ENCODE results near the gene GOLGA6L24.
"Not testable (repeated sequence)": the region's sequence is repeated elsewhere in the genome, so short reads cannot be mapped to it uniquely, and the experiment has no call there.

Gene GOLGA6L24

DNA sequence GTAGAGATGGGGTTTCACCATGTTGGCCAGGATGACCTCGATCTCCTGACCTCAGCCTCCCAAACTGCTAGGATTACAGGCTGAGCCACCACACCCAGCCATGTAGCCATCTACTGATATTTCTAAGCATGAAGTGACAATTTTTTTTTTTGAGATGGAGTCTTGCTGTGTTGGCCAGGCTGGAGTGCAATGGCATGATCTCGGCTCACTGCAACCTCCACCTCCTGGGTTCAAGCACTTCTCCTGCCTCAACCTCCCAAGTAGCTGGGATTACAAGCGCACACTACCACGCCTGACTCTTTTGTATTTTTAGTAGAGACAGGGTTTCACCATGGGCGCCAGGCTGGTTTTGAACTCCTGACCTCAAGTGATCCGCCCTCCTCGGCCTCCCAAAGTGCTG lies 40.9 kb downstream of the GOLGA6L24 start:
- not testable (repeated sequence) for H3K27ac Mint-ChIP-seq (ENCODE audit: low read depth); ATAC-seq (replicated peaks; ENCODE audit: extremely low read depth, poor library complexity, severe bottlenecking); H3K9me3 Mint-ChIP-seq; H3K27me3 Mint-ChIP-seq; DNase-seq (ENCODE audit: low spot score in 2 of 2); H3K4me3 Mint-ChIP-seq
- H3K36me3 Mint-ChIP-seq (ENCODE audit: insufficient read depth): peaks cover 12% of the 10 kb centered on the region
- H3K4me1 Mint-ChIP-seq: peaks cover 20% of the 10 kb centered on the region

DNA sequence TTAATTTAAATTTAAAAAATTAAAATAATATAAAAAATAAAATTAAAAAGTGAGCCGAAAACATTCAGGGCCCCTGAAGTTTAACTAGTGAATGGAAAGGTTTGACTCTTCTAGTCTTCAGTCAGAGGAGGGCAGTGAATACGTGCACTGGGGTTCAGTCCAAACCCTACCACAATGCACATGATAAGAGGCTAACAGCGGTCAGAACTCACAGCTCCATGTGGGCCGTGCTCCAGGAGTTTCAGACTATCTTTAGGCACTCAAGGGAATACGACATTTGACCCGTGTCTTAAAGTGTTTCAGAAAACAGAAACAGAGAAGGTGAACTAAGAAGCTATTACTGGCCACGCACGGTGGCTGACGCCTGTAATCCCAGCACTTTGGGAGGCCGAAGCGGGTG lies 47.4 kb downstream of the GOLGA6L24 start:
- not testable (repeated sequence) for H3K9me3 Mint-ChIP-seq; H3K4me1 Mint-ChIP-seq; H3K27me3 Mint-ChIP-seq; DNase-seq (ENCODE audit: low spot score in 2 of 2); H3K4me3 Mint-ChIP-seq; ATAC-seq (replicated peaks; ENCODE audit: extremely low read depth, poor library complexity, severe bottlenecking); H3K36me3 Mint-ChIP-seq (ENCODE audit: insufficient read depth); H3K27ac Mint-ChIP-seq (ENCODE audit: low read depth)

DNA sequence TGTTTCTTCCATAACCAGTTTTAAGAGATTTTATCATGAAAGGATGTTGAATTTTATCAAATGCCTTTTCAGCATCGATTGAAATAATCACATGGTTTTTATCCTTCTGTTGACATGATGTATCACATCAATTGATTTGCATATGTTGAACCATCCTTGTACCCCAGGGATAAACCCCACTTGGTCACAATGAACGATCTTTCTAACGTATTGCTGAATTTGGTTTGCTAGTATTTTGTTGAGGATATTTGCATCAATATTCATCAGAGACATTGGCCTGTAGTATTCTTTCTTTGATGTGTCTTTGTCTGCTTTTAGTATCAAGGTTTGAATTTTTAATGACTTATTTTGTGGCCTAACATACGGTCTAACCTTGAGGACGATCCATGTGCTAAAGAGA lies 49.2 kb downstream of the GOLGA6L24 start:
- not testable (repeated sequence) for H3K9me3 Mint-ChIP-seq; H3K36me3 Mint-ChIP-seq (ENCODE audit: insufficient read depth); H3K27me3 Mint-ChIP-seq; H3K27ac Mint-ChIP-seq (ENCODE audit: low read depth); DNase-seq (ENCODE audit: low spot score in 2 of 2); H3K4me3 Mint-ChIP-seq; H3K4me1 Mint-ChIP-seq; ATAC-seq (replicated peaks; ENCODE audit: extremely low read depth, poor library complexity, severe bottlenecking)

All from central memory CD8-positive, alpha-beta T cell (primary cell).